GM23338 (cell line): Measurements from ENCODE around the gene TSHZ2. TPM values are rescaled to one million over a fixed set of nuclear protein-coding genes. Genes with fewer than 3 reads are reported as not detected.

Source experiments
- ATAC-seq: fragments of 200-7000 bp; cut with Tn5 transposase; 3 replicates; pipeline ENCODE4 v1.9.1; 2020
- DNase-seq: peaks from one replicate; pipeline ENCODE4 v3.0.0-alpha.2; 2015; ENCODE audit warnings: low spot score
- H2AFZ ChIP-seq: fragments of 200-600 bp; sonication (generic); 2 replicates; pipeline ENCODE4 v1.8.0; 2016; ENCODE audit warnings: antibody characterized with exemption, mild to moderate bottlenecking, moderate library complexity
- H3F3A ChIP-seq: fragments of 200-600 bp; sonication (generic); replicated peaks from 2 replicates; pipeline ENCODE4 v1.8.0; 2017; ENCODE audit warnings: antibody characterized with exemption, mixed run types, low read depth
- H3K27ac ChIP-seq: fragments of 200-600 bp; sonication (generic); 2 replicates; pipeline ENCODE4 v1.6.1; 2016; ENCODE audit warnings: low read depth
- H3K27me3 ChIP-seq: fragments of 200-600 bp; sonication (generic); 2 replicates; pipeline ENCODE4 v1.8.0; 2016; ENCODE audit warnings: mild to moderate bottlenecking, mixed run types, moderate library complexity; ENCODE audit not compliant: insufficient read depth
- H3K36me3 ChIP-seq: fragments of 200-600 bp; sonication (generic); 2 replicates; pipeline ENCODE4 v1.8.0; 2016; ENCODE audit warnings: mild to moderate bottlenecking; ENCODE audit not compliant: insufficient read depth
- H3K4me1 ChIP-seq: fragments of 200-600 bp; sonication (generic); 2 replicates; pipeline ENCODE4 v1.8.0; 2016; ENCODE audit warnings: mild to moderate bottlenecking, moderate library complexity; ENCODE audit not compliant: insufficient read depth
- H3K4me2 ChIP-seq: fragments of 200-600 bp; sonication (generic); 2 replicates; pipeline ENCODE4 v1.7.1; 2017; ENCODE audit warnings: mixed run types
- H3K4me3 ChIP-seq: fragments of 200-600 bp; sonication (generic); 2 replicates; pipeline ENCODE4 v1.6.1; 2016; ENCODE audit warnings: mixed run types
- H3K79me2 ChIP-seq: fragments of 200-600 bp; sonication (generic); replicated peaks from 2 replicates; pipeline ENCODE4 v1.8.0; 2017; ENCODE audit warnings: mild to moderate bottlenecking; ENCODE audit not compliant: insufficient read depth
- H3K9me2 ChIP-seq: fragments of 200-600 bp; sonication (generic); 2 replicates; pipeline ENCODE4 v1.8.0; 2017; ENCODE audit not compliant: insufficient read depth
- H4K20me1 ChIP-seq: fragments of 200-600 bp; sonication (generic); replicated peaks from 2 replicates; pipeline ENCODE4 v1.8.0; 2017; ENCODE audit warnings: mild to moderate bottlenecking; ENCODE audit not compliant: insufficient read depth
- H3K27ac Mint-ChIP-seq: 2 replicates; pipeline ENCODE4 v1.8.0; 2020; ENCODE audit warnings: inconsistent platforms, mild to moderate bottlenecking, moderate library complexity, mixed read lengths
- H3K27me3 Mint-ChIP-seq: 3 replicates; pipeline ENCODE4 v1.8.0; 2022; ENCODE audit warnings: low read depth, mild to moderate bottlenecking, moderate library complexity, mixed read lengths, inconsistent platforms; ENCODE audit not compliant: insufficient read depth, poor library complexity
- H3K36me3 Mint-ChIP-seq: 3 replicates; pipeline ENCODE4 v1.8.0; 2021; ENCODE audit warnings: low read depth, mild to moderate bottlenecking, inconsistent platforms, moderate library complexity, mixed read lengths
- H3K4me1 Mint-ChIP-seq: 3 replicates; pipeline ENCODE4 v1.8.0; 2020; ENCODE audit warnings: mild to moderate bottlenecking, inconsistent platforms, mixed read lengths
- H3K4me3 Mint-ChIP-seq: 3 replicates; pipeline ENCODE4 v1.8.0; 2021; ENCODE audit warnings: moderate library complexity, mild to moderate bottlenecking, inconsistent platforms, mixed read lengths
- H3K9me3 Mint-ChIP-seq: 3 replicates; pipeline ENCODE4 v1.8.0; 2020; ENCODE audit warnings: moderate library complexity, mild to moderate bottlenecking, inconsistent platforms, mixed read lengths
- CREB1 ChIP-seq: fragments of 250-450 bp; sonication (Bioruptor Pico); IDR thresholded peaks from 2 replicates; pipeline ENCODE4 v1.5.0; 2020; ENCODE audit warnings: low read depth, mild to moderate bottlenecking, moderate library complexity
- CTCF ChIP-seq, 2 experiments: fragments of 200-600 bp in 1 of 2; sonication (generic) in 1 of 2; conservative IDR thresholded peaks; 2 replicates each; pipeline versions ENCODE4 v1.5.1 to v1.6.1; 2016 to 2017; ENCODE audit warnings: antibody characterized with exemption in 2 of 2, low read depth in 2 of 2, mild to moderate bottlenecking in 2 of 2, moderate library complexity in 1 of 2
- EZH2 ChIP-seq: fragments of 200-600 bp; sonication (generic); IDR thresholded peaks from one replicate; pipeline ENCODE4 v1.8.0; 2017; ENCODE audit warnings: antibody characterized with exemption, mild to moderate bottlenecking, low read depth; ENCODE audit not compliant: unreplicated experiment
- EZH2phosphoT487 ChIP-seq: fragments of 200-600 bp; sonication (generic); IDR thresholded peaks from one replicate; pipeline ENCODE4 v1.8.1; 2018; ENCODE audit warnings: antibody characterized with exemption; ENCODE audit not compliant: unreplicated experiment
- JUNB ChIP-seq: IDR thresholded peaks from one replicate; pipeline ENCODE4 v1.6.1; 2016; ENCODE audit warnings: antibody characterized with exemption; ENCODE audit not compliant: unreplicated experiment
- NANOG ChIP-seq: IDR thresholded peaks from 2 replicates; pipeline ENCODE4 v1.6.1; 2016; ENCODE audit warnings: antibody characterized with exemption, borderline replicate concordance
- REST ChIP-seq: IDR thresholded peaks from one replicate; pipeline ENCODE4 v1.6.1; 2018; ENCODE audit warnings: antibody characterized with exemption; ENCODE audit not compliant: unreplicated experiment
- STAT1 ChIP-seq: IDR thresholded peaks from one replicate; pipeline ENCODE4 v1.6.1; 2016; ENCODE audit warnings: antibody characterized with exemption; ENCODE audit not compliant: unreplicated experiment
- ZNF114 ChIP-seq: fragments of 250-450 bp; sonication (Bioruptor Pico); IDR thresholded peaks from 2 replicates; pipeline ENCODE4 v1.5.0; 2020; ENCODE audit warnings: mild to moderate bottlenecking, moderate library complexity
- ZNF331 ChIP-seq: fragments of 250-450 bp; sonication (Bioruptor Pico); IDR thresholded peaks from 2 replicates; pipeline ENCODE4 v1.5.0; 2020; ENCODE audit warnings: low read depth, mild to moderate bottlenecking, moderate library complexity
- polyA plus RNA-seq: library from polyadenylated mRNA; unstranded; fragments of >200 nt; fragmentation: Nextera tagmentation; extraction: Ambion mirVana; gene quantifications from 2 replicates; pipeline ENCODE4 v1.2.1, GENCODE V29; 2016
- total RNA-seq: library from RNA; depleted of rRNA; stranded (reverse); fragments of >200 nt; shearing (Covaris generic); gene quantifications from 2 replicates; pipeline ENCODE4 v1.2.3, GENCODE V29; 2014
- TF ChIP-seq, protein P1 (sequence below): IDR thresholded peaks from 2 replicates; pipeline ENCODE4 v1.6.1; 2016; ENCODE audit warnings: antibody characterized with exemption

Gene TSHZ2
- total and polyA plus RNA-seq, 2 experiments from 2014 or later: 0.49 to 1.3 TPM

DNA sequence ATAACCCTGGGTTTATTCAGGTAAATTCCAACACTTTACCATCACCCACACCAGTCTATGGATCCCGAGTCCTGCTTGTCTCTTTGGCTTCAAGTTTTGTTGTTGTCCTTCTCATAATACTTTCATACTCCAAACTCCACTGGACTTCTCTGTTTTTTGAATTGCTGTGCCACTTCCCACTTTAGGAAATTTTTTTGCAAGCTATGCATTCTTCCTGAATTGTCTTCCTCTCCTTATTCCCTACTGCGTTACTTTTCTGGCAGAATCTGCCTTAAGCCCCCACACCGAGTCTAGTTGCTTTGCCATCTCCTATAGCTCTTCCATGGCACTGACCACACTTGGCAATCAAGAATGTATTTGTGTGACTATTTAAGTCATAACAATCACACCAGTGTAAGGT, 96.1 kb downstream of the TSHZ2 start:
- TF ChIP-seq CREB1 (CRISPR knock-in tag): no peak
- TF ChIP-seq REST: no peak
- no peak for TF ChIP-seq JUNB
- TF ChIP-seq NANOG: no peak
- TF ChIP-seq ZNF331 (CRISPR knock-in tag): no peak
- TF ChIP-seq, protein P1, sequence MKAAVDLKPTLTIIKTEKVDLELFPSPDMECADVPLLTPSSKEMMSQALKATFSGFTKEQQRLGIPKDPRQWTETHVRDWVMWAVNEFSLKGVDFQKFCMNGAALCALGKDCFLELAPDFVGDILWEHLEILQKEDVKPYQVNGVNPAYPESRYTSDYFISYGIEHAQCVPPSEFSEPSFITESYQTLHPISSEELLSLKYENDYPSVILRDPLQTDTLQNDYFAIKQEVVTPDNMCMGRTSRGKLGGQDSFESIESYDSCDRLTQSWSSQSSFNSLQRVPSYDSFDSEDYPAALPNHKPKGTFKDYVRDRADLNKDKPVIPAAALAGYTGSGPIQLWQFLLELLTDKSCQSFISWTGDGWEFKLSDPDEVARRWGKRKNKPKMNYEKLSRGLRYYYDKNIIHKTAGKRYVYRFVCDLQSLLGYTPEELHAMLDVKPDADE: no peak
- no peak for TF ChIP-seq EZH2phosphoT487
- TF ChIP-seq ZNF114: no peak
- no peak for TF ChIP-seq EZH2
- no peak for TF ChIP-seq STAT1
- no peak for TF ChIP-seq CTCF (conservative IDR thresholded peaks at IDR 0.05; ENCODE audit: low read depth in 2 of 2)
- H3K4me1 ChIP-seq: peaks cover 16% of the 10 kb centered on the region
- no peaks in the 10 kb centered on the region for H3F3A ChIP-seq
- no peak overlapping the region for H3K4me3 ChIP-seq
- H3K36me3 ChIP-seq: no peaks in the 10 kb centered on the region
- Mint-ChIP-seq H3K4me1 (peaks cover 17% of the 10 kb centered on the region), H3K4me3 (no peak overlapping the region), H3K27me3 (no peaks in the 10 kb centered on the region), H3K9me3 (peaks cover 8% of the 10 kb centered on the region; the same call in 1 of the 3 replicates), H3K27ac (no peak overlapping the region), H3K36me3 (peaks cover 4% of the 10 kb centered on the region; the same call in 1 of the 3 replicates)
- H3K9me2 ChIP-seq: no peaks in the 10 kb centered on the region
- no peaks in the 10 kb centered on the region for H3K79me2 ChIP-seq
- H3K27ac ChIP-seq: no peak overlapping the region
- DNase-seq (no peak), ATAC-seq (no peak)
- no peak overlapping the region for H3K4me2 ChIP-seq
- no peaks in the 10 kb centered on the region for H4K20me1 ChIP-seq
- no peak overlapping the region for H2AFZ ChIP-seq
- H3K27me3 ChIP-seq: no peaks in the 10 kb centered on the region
